UCSD-AML1 (cell line): ENCODE data around the gene ZCWPW2.

Source experiments
- DNase-seq: peaks from one replicate; lab custom pipeline; 2025; ENCODE audit not compliant: unreplicated experiment; lab: John Stamatoyannopoulos, UW

The ZCWPW2 gene

DNA sequence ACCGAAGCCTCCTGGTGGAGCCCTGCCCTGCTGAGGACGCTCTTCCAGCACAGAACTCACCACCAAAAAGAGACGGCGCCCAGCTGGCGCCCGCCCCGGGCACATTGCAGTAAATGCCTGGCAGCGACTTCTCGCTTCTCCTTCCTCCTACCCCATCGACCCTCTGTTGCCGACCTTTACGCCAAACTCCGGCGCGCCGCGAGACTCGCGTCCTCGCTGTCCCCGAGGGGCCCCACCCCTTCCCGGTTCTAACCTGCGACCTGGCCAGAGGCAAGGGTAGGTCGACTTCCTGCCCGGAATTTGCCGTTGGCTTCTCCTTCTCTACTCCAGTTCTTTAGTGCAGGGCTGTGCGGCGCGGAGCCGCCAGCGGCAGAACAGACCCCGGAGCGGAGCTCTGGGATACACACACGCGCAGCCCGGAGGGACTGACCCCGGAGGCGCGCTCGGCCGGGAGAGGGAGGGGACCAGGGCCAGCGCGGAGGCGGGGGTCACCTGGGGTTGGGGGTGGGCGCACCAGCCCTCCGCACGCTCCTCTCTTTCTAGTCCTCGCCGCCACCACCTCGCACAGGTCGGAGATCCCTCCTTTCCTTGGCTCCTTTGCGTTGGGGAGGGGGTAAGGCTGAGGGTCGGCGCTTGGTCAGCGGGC lies 226.7 kb downstream of the ZCWPW2 start:
- DNase-seq = no peak
